ENCODE results near the gene PIGQ. TPM values are rescaled to one million over a fixed set of nuclear protein-coding genes. Genes with fewer than 3 reads are reported as not detected.

PIGQ gene
- total RNA-seq, 4 donors from 2014 or later = 30.4 to 42.4 (median 36.8) TPM

- Histone ChIP-seq H3K27ac (peak overlapping the region; percentile 83 to 99 (median 98)), H3K9me3 (no peaks in the 10 kb centered on the region), H3K4me1 (peaks cover 3 to 64% (median 37%) of the 10 kb centered on the region in 3 donors), H3K36me3 (peaks cover 0 to 12% of the 10 kb centered on the region in 2 donors), H3K4me3 (peak overlapping the region; percentile 61 to 69), H3K27me3 (no peaks in the 10 kb centered on the region)
- WGBS, 2 donors (ENCODE audit: low coverage in 1 of 2) = 57% methylated on average over 1 of the region's 26 CpGs; no CpG with 5 or more reads in 1 of the 2 donors
- ATAC-seq = peak; percentile 14
- TF ChIP-seq CTCF (IDR thresholded peaks at IDR 0.05) = no peak
These were observed 43.4 kb upstream of the PIGQ start for GRCh38 chr16:526181-527014.

GRCh38 chr16:527015-527903, 42.5 kb upstream of the PIGQ start, which contains the start of gene CAPN15:
Gene CAPN15, plus strand, starts transcription at chr16:527712. Its CDS starts 19,127 bp downstream, at chr16:546839.
- H3K4me3 ChIP-seq = peak within 1 kb of the TSS; percentile 61 to 69
- peaks cover 3 to 64% (median 37%) of the 10 kb centered on the region in 3 donors for H3K4me1 ChIP-seq
- peak; percentile 93 for ATAC-seq
- no peaks in the 10 kb centered on the region for H3K27me3 ChIP-seq
- WGBS, 2 donors (ENCODE audit: low coverage in 1 of 2) = no CpG with 5 or more reads among the region's 129 CpGs
- no peaks in the 10 kb centered on the region for H3K9me3 ChIP-seq
- peak within 1 kb of the TSS; percentile 83 to 99 (median 98) for H3K27ac ChIP-seq
- TF ChIP-seq POLR2AphosphoS5 (IDR thresholded peaks at IDR 0.05) (peak; percentile 83), CTCF (IDR thresholded peaks at IDR 0.05) (peak in 3 of 4 experiments; percentile 27 to 69 (median 66)), POLR2A (IDR thresholded peaks at IDR 0.05) (peak; percentile 89 to 91), EP300 (IDR thresholded peaks at IDR 0.05) (no peak)
- H3K36me3 ChIP-seq = peaks cover 0 to 6% of the 10 kb centered on the region in 2 donors

GRCh38 chr16:528111-529011, 41.4 kb upstream of the PIGQ start:
- WGBS, 2 donors (ENCODE audit: low coverage in 1 of 2) = no CpG with 5 or more reads among the region's 55 CpGs
- no peaks in the 10 kb centered on the region for H3K9me3 ChIP-seq
- H3K4me1 ChIP-seq = peaks cover 3 to 69% (median 37%) of the 10 kb centered on the region in 3 donors
- no peaks in the 10 kb centered on the region for H3K27me3 ChIP-seq
- peak overlapping the region; percentile 44 to 69 for H3K4me3 ChIP-seq
- peak; percentile 0 for ATAC-seq
- H3K36me3 ChIP-seq = peaks cover 0 to 6% of the 10 kb centered on the region in 2 donors
- peak; percentile 37 for TF ChIP-seq POLR2AphosphoS5 (IDR thresholded peaks at IDR 0.05)
- no peak for TF ChIP-seq POLR2A (IDR thresholded peaks at IDR 0.05)
- H3K27ac ChIP-seq = peak overlapping the region; percentile 5 to 99 (median 98)

GRCh38 chr16:529012-529575, 40.7 kb upstream of the PIGQ start:
- 53% methylated on average over 4 of the region's 12 CpGs; no CpG with 5 or more reads in 1 of the 2 donors for WGBS, 2 donors (ENCODE audit: low coverage in 1 of 2)
- peaks cover 3 to 72% (median 37%) of the 10 kb centered on the region in 3 donors for H3K4me1 ChIP-seq
- TF ChIP-seq CTCF (IDR thresholded peaks at IDR 0.05) (no peak), POLR2A (IDR thresholded peaks at IDR 0.05) (no peak), EP300 (IDR thresholded peaks at IDR 0.05) (no peak), POLR2AphosphoS5 (IDR thresholded peaks at IDR 0.05) (no peak)

More at GRCh38 chr16:529012-529575, 40.7 kb upstream of the PIGQ start:
- Histone ChIP-seq H3K9me3 (no peaks in the 10 kb centered on the region), H3K27me3 (no peaks in the 10 kb centered on the region), H3K4me3 (peak overlapping the region; percentile 44 to 69), H3K36me3 (peaks cover 0 to 10% of the 10 kb centered on the region in 2 donors), H3K27ac (peak overlapping the region in 3 of 4 donors; percentile 97 to 99 (median 98))
- no peak for ATAC-seq
